BJ (cell line): Measurements from ENCODE around the gene MUC2. TPM values are rescaled to one million over a fixed set of nuclear protein-coding genes. Genes with fewer than 3 reads are reported as not detected.

Source experiments
- CTCF ChIA-PET: fragments of 350-600 bp; formaldehyde crosslinking; extraction: SDS; loops from one replicate; lab custom pipeline; 2021; ENCODE audit warnings: antibody characterized with exemption, inconsistent platforms; lab: Yijun Ruan, JAX
- POLR2A ChIA-PET: fragments of 300-600 bp; sonication (Branson Sonifier 250); formaldehyde crosslinking; extraction: SDS; loops from one replicate; lab custom pipeline; 2021; ENCODE audit warnings: antibody characterized with exemption; lab: Charles Lee
- DNase-seq: peaks from one replicate; pipeline ENCODE4 v3.0.0-alpha.2; 2011; ENCODE audit warnings: low read depth
- H3K27me3 ChIP-seq: 2 replicates; pipeline ENCODE4 v1.6.0; 2011; ENCODE audit warnings: low read length; ENCODE audit not compliant: control insufficient read depth, insufficient read depth
- H3K36me3 ChIP-seq: 2 replicates; pipeline ENCODE4 v1.5.1; 2011; ENCODE audit warnings: low read length; ENCODE audit not compliant: control insufficient read depth, insufficient read depth
- H3K4me3 ChIP-seq: 2 replicates; pipeline ENCODE4 v1.5.1; 2011; ENCODE audit warnings: low read depth, mild to moderate bottlenecking, control low read depth, low read length
- polyA plus RNA-seq: library from polyadenylated mRNA; depleted of rRNA; stranded (reverse); fragments of >200 nt; gene quantifications from 2 replicates; pipeline ENCODE4 v1.2.3, GENCODE V29; 2011
- TF ChIP-seq, protein P1 (sequence below): IDR thresholded peaks from 2 replicates; pipeline ENCODE4 v1.5.1; 2011; ENCODE audit warnings: low read depth, mild to moderate bottlenecking, control low read depth, inconsistent platforms, low read length, moderate library complexity; ENCODE audit not compliant: insufficient read depth

The MUC2 gene
- polyA plus RNA-seq, 1 experiment: not detected

DNA sequence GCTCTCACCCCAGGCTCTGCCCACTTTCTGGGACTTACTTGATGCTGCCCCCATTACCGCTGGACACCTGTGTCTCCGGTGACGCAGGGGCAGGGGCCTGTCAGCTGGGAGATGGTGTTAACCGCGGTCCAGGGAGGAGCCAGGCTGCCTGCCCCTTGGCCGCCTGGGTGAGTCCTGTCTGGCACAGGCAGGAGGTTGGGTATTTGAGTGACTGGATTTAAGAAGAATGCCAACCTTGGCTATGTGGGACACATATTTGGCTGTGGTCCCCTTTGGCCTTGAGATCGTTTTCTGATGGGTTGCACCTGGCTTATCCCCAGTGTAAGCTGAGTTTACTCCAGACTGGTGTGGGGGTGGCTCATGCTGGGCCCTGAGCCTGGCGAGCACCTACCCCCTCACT lies 40.7 kb upstream of the MUC2 start:
- ChIA-PET POLR2A (no interaction called here), CTCF (no interaction called here)
- no peak for DNase-seq
- H3K36me3 ChIP-seq: no peaks in the 10 kb centered on the region
- H3K4me3 ChIP-seq: no peak overlapping the region
- TF ChIP-seq, protein P1, sequence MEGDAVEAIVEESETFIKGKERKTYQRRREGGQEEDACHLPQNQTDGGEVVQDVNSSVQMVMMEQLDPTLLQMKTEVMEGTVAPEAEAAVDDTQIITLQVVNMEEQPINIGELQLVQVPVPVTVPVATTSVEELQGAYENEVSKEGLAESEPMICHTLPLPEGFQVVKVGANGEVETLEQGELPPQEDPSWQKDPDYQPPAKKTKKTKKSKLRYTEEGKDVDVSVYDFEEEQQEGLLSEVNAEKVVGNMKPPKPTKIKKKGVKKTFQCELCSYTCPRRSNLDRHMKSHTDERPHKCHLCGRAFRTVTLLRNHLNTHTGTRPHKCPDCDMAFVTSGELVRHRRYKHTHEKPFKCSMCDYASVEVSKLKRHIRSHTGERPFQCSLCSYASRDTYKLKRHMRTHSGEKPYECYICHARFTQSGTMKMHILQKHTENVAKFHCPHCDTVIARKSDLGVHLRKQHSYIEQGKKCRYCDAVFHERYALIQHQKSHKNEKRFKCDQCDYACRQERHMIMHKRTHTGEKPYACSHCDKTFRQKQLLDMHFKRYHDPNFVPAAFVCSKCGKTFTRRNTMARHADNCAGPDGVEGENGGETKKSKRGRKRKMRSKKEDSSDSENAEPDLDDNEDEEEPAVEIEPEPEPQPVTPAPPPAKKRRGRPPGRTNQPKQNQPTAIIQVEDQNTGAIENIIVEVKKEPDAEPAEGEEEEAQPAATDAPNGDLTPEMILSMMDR: no peak
- H3K27me3 ChIP-seq: no peaks in the 10 kb centered on the region; the same call in 1 of the 2 replicates

DNA sequence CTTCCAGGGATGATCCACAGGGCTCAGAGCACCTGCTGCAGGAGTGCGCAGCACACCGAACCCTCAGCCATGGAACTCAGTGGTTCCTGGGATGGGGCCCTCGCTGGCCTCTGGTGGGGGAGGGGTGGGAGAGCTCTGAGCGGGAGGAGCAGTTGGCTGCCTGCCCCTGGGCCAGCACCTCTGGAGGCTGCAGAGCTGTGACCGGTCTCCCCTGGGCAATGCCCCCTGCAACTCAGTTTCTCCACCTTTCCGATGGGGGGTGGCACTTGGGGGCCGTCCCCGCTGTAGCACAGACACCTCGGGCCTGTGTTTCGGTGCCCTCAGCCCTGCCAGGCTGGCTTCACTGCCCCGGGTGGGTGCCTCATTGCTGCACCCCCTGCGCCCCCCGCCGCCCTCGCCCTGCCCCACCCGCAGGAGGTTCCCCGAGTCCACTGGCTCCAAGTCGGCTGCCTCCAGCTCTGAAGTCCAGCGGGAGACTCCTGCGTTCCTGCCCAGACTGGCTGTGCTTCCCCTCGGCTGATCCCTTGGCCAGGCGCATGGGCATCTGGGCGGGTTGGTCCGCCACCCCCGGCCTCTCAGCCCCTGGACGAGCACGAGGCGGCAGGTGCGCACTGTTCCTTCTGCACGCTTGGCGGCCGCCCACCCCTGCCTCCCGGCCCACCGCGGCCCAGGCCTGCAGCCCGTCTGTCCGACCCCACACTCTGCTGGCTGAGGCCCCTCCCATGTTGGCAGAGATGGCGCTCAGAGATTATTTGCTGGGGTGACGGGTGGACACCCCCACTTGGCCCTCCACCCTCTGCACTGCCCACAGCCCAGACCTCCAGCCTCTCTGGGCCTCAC lies 40.0 kb upstream of the MUC2 start:
- no peak for DNase-seq
- Histone ChIP-seq H3K27me3 (no peaks in the 10 kb centered on the region; the same call in 1 of the 2 replicates), H3K4me3 (no peak overlapping the region), H3K36me3 (no peaks in the 10 kb centered on the region)
- TF ChIP-seq, protein P1: no peak
- POLR2A ChIA-PET: no interaction called here
- CTCF ChIA-PET: no interaction called here

DNA sequence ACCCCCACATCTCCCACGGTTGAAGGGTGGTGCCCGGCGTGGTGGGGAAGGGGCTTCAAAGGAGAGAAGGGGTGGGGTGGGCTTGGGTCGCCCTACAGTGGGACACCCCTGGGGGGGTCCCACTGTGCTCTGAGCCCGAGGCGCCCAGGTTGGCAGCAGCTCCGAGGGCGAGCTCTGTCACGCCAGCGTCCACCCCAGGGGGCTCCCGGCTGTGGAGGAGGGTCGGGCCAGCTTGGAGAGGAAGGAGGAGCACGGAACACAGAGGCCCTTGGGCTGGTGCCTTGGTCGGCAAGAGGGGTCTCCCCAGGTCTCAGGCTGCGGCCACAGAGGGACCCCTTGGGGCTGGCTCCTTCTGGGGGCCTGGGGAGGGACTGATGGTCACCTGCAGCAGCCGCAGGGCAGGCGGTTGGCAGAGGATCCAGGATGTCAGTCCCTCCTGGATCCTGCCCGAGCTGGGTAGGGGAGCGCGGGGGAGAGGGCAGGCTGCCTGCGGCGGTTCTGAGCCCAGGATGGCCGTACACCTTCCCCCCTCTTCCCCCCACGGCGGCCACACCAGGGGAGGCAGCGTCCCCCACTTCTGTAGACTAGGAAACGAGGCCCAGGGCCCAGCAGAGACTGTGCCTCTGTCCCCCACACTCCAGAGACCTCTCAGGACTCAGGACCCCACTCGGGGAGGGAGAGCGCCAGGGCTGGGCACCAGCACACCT lies 38.9 kb upstream of the MUC2 start:
- Histone ChIP-seq H3K36me3 (no peaks in the 10 kb centered on the region), H3K4me3 (no peak overlapping the region), H3K27me3 (no peaks in the 10 kb centered on the region; the same call in 1 of the 2 replicates)
- no peak for DNase-seq
- TF ChIP-seq, protein P1: no peak
- POLR2A ChIA-PET: no interaction called here
- CTCF ChIA-PET: no interaction called here

DNA sequence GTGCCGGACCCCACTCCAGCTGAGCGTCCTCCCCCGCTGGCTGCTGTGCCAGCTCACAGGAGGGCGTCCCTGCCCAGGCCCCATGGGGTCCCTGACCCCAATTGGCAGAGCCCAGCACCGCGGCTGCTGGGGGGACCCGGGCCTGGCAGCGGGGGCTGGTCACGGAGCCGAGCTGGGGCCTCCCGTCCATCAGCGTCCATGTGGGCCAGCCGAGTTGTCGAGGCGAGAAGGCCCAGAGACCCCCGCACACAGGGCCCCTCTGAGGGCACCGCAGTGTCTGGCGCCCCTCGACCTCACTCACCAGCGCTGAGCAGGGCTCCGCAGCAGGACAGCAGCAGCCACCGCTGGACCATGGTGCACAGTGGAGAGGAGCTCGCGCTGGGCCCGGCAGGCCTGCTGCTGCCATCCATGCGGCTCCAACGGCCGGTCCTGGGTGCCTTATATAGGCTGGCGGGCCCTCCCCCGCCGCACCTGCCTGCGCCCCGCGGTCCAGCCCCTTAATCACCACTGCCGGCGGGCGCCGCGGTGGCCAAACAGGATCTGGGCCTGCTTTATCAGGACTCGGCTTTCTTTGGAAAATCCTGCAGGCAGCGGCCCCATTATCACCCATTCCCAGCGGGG lies 38.3 kb upstream of the MUC2 start, which contains the start of gene MUC6:
TSS of gene MUC6 (minus strand) at position 416 of the 621 bp plus-strand sequence. CDS start at position 353, 63 bp downstream.
- CTCF ChIA-PET: no interaction called here
- Histone ChIP-seq H3K27me3 (no peaks in the 10 kb centered on the region; the same call in 1 of the 2 replicates), H3K4me3 (no peak within 1 kb of the TSS), H3K36me3 (no peaks in the 10 kb centered on the region)
- TF ChIP-seq, protein P1: no peak
- POLR2A ChIA-PET: no interaction called here
- no peak for DNase-seq

DNA sequence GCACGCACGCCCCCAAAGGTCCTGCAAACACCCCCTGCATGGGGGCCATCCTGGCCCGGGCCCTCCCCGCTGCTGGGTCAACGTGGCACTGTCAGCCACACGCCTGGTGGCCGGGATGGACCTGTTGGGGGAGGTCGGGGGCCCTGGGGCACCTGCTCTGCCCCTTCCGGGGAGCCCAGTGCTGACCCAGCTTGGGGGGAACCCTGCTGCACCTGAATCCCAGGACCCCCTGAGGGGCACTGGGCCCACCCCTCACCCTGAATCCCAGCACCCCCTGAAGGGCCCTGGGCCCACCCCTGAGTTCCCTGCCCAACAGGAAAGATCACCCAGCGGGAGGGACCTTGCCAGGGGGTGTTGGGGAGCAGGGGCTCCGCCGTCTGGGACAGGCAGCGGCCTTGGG lies 37.7 kb upstream of the MUC2 start:
- Histone ChIP-seq H3K27me3 (no peaks in the 10 kb centered on the region; the same call in 1 of the 2 replicates), H3K36me3 (no peaks in the 10 kb centered on the region), H3K4me3 (no peak overlapping the region)
- ChIA-PET CTCF (no interaction called here), POLR2A (no interaction called here)
- no peak for DNase-seq
- TF ChIP-seq, protein P1: no peak
